K562 treated with DMSO at 1 percent for 4 hours (cell line): ENCODE data around the gene VEGFD. TPM values are rescaled to one million over a fixed set of nuclear protein-coding genes. Genes with fewer than 3 reads are reported as not detected.

Source experiments
- total RNA-seq: library from RNA; unstranded; fragments of 300-600 nt; gene quantifications from 2 replicates; pipeline ENCODE4 v1.2.3, GENCODE V29; 2022; ENCODE audit not compliant: insufficient read depth

VEGFD gene
- total RNA-seq = not detected in 2 replicates

GRCh38 chrX:15384304-15384703, at the start of gene VEGFD:
VEGFD (minus strand) TSS chrX:15384413; CDS start chrX:15383946, 467 bp downstream.

GRCh38 chrX:15335135-15336022, 48.8 kb downstream of the VEGFD start, which contains the start of gene PIGA:
PIGA (minus strand) TSS chrX:15335523; CDS start chrX:15331930, 3,593 bp downstream.

GRCh38 chrX:15315509-15315908, 68.7 kb downstream of the VEGFD start, which contains the start of gene ASB11:
ASB11 (minus strand) TSS chrX:15315640; CDS start chrX:15315605, 35 bp downstream.

Other genes starting within 250 kb of the VEGFD start
- not detected in 2 replicates for gene ASB9, start 114.3 kb downstream of the VEGFD start, total RNA-seq
- gene ASB11, start 68.8 kb downstream of the VEGFD start, total RNA-seq = not detected in 2 replicates
- gene PIGA, start 48.9 kb downstream of the VEGFD start, total RNA-seq = 9.4 and 9.9 TPM in 2 replicates
- 6.5 and 6.9 TPM in 2 replicates for gene PIR, start 108.9 kb upstream of the VEGFD start, total RNA-seq
- 0.49 TPM in 1 of 2 replicates, not detected in the other for gene BMX, start 116.4 kb upstream of the VEGFD start, total RNA-seq
- gene ACE2, start 216.5 kb upstream of the VEGFD start, total RNA-seq = not detected in 2 replicates